ENCODE results near the gene CCND2.

CCND2 gene

DNA sequence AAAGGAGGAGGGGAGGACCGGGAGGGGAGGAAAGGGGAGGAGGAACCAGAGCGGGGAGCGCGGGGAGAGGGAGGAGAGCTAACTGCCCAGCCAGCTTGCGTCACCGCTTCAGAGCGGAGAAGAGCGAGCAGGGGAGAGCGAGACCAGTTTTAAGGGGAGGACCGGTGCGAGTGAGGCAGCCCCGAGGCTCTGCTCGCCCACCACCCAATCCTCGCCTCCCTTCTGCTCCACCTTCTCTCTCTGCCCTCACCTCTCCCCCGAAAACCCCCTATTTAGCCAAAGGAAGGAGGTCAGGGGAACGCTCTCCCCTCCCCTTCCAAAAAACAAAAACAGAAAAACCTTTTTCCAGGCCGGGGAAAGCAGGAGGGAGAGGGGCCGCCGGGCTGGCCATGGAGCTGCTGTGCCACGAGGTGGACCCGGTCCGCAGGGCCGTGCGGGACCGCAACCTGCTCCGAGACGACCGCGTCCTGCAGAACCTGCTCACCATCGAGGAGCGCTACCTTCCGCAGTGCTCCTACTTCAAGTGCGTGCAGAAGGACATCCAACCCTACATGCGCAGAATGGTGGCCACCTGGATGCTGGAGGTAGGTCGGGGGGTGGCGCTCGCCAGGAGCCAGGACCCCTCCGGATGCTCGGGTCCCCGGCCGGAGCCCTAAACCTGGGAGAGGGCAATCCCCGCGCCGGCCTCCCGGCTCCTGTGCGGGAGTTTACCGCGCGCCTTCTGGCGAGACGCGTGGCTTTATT is at the start of gene CCND2:
Gene CCND2, plus strand, starts transcription at position 111 of the 744 bp plus-strand sequence. Its CDS starts 279 bp downstream, at position 390.
- Histone ChIP-seq H3K4me2 (peak within 1 kb of the TSS; percentile 67 to 98 (median 83)), H3K36me3 (no peaks in the 10 kb centered on the region), H3K27ac (no peak within 1 kb of the TSS), H3K27me3 (peaks cover 83 to 99% (median 92%) of the 10 kb centered on the region in 11 experiments), H3K4me1 (peaks cover 46 to 63% (median 53%) of the 10 kb centered on the region in 10 experiments), H3K9me3 (replicated peaks in 1 of 11) (no peaks in the 10 kb centered on the region), H3K4me3 (peak within 1 kb of the TSS; percentile 39 to 65 (median 52)), H3K9ac (peak within 1 kb of the TSS in 7 of 11 experiments; percentile 1 to 55 (median 10); a peak in 9 of 22 replicates), H4K20me1 (peaks cover 0 to 60% (median 43%) of the 10 kb centered on the region in 11 experiments; a peak in 18 of 22 replicates)
- TF ChIP-seq Cebpa-rat (IDR thresholded peaks at IDR 0.05), result no peak

DNA sequence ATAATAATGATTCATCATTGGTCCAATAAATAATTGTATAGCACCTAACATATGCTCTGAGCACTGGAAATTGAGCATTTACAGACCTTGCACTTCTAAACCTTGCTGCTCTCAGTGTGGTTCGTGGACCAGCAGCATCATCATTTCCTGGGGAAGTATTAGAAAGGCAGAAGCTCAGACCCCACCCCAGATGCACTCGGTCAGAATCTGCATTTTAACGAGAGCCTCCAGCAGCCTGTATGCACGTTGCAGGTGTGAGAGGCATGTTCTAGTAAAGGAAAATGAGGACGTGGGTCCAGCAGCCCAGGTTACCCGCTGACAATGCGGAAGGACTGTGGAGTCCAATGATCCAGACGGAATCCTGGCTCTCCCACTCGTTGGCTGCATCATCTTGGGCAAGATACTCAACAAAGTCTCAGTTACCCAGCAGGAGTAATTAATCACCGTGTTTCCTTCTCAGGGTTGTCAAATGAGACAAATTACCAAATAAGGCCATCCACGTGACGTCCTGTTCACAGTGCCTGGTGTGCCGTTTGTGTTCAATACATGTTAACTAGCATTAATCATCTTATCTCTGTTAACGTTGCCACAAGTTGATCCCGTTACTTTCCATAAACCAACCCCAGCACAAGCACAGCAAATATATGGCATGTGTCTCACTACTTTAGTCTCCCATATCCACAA is 49.2 kb upstream of the CCND2 start:
- no peak overlapping the region for H3K27ac ChIP-seq
- H3K27me3 ChIP-seq, result peaks cover 0 to 67% (median 0%) of the 10 kb centered on the region in 11 experiments; a peak in 4 of 22 replicates
- H4K20me1 ChIP-seq, result no peaks in the 10 kb centered on the region
- H3K4me2 ChIP-seq, result peak overlapping the region in 10 of 11 experiments; percentile 1 to 70 (median 42); a peak in 15 of 22 replicates
- no peak for TF ChIP-seq Cebpa-rat (IDR thresholded peaks at IDR 0.05)
- H3K9ac ChIP-seq, result no peak overlapping the region
- H3K36me3 ChIP-seq, result no peaks in the 10 kb centered on the region
- H3K4me3 ChIP-seq, result no peak overlapping the region
- H3K4me1 ChIP-seq, result peaks cover 12 to 27% (median 18%) of the 10 kb centered on the region in 10 experiments; a peak in 18 of 20 replicates
- peaks cover 5 to 18% (median 14%) of the 10 kb centered on the region in 11 experiments; a peak in 17 of 22 replicates for H3K9me3 ChIP-seq (replicated peaks in 1 of 11)

DNA sequence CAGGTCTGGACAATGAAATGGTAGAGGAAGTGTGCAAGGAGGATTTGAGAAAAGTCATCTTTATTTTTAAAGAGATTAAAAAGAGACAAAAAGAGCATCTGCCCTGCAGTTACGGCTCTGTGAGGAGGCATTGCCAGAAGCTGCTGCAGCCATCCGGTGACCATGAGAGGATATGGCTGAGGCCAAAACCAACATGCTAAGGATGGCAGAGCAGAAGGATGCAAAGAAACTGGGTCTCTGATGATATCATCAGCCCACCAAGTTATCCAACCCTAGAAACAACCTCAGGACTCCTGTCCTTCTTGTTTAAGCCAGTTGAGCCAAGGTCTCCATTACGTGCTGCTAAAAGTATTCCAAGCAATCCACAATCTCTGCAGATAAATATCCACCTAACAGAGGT is 48.0 kb upstream of the CCND2 start:
- Histone ChIP-seq H3K27ac (no peak overlapping the region), H3K4me3 (no peak overlapping the region), H3K27me3 (peaks cover 0 to 65% (median 0%) of the 10 kb centered on the region in 11 experiments; a peak in 4 of 22 replicates), H3K4me2 (no peak overlapping the region), H3K36me3 (no peaks in the 10 kb centered on the region), H3K9me3 (replicated peaks in 1 of 11) (peaks cover 5 to 18% (median 14%) of the 10 kb centered on the region in 11 experiments; a peak in 17 of 22 replicates), H4K20me1 (no peaks in the 10 kb centered on the region), H3K9ac (no peak overlapping the region), H3K4me1 (peaks cover 12 to 27% (median 18%) of the 10 kb centered on the region in 10 experiments; a peak in 18 of 20 replicates)
- no peak for TF ChIP-seq Cebpa-rat (IDR thresholded peaks at IDR 0.05)

DNA sequence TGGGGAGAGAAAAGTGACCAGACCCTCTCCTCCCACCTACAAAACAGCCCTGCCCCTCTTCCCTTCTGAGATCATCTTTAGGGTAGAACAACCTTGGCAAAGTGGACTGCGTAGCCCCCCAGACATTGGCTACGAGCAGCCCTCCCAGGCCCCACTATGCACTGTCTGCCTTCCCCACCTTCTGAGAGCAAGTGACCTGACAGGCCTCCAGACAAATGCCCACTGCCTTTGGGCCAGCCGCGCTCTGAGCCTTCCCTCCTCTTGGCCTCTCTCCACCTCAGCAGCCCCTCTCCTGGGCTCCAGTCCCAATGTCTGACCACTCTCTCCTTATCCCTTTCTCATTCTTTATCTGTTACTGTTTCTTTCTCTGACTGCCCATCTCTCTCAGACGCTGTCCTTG is 46.5 kb upstream of the CCND2 start:
- Histone ChIP-seq H4K20me1 (no peaks in the 10 kb centered on the region), H3K9me3 (replicated peaks in 1 of 11) (peaks cover 5 to 14% (median 12%) of the 10 kb centered on the region in 11 experiments; a peak in 17 of 22 replicates), H3K36me3 (no peaks in the 10 kb centered on the region), H3K27me3 (peaks cover 0 to 55% (median 0%) of the 10 kb centered on the region in 11 experiments; a peak in 4 of 22 replicates), H3K9ac (no peak overlapping the region), H3K4me1 (peaks cover 12 to 27% (median 18%) of the 10 kb centered on the region in 10 experiments; a peak in 18 of 20 replicates), H3K27ac (no peak overlapping the region), H3K4me3 (no peak overlapping the region), H3K4me2 (peak overlapping the region in 8 of 11 experiments; percentile 22 to 44 (median 32); a peak in 9 of 22 replicates)
- no peak for TF ChIP-seq Cebpa-rat (IDR thresholded peaks at IDR 0.05)

DNA sequence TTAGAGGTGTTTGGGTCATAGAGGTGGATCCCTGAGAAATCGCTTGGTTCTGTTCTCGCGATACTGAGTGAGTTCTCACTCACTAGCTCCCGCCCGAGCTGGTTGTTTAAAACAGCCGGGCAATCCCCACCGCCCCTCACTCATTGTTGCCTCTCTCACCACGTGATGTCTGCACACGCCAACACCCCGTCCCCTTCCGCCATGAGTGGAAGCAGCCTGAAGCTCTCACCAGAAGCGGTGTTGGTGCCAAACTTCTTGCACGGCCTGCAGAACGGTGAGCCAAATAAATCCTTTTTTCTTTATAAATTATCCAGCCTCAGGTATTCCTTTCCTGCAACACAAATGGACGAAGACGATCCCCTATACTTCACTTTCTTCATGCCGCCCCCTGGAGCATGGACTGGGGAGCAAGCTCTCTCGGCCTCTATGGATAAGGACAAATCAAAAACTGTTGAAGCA is 45.4 kb upstream of the CCND2 start:
- Histone ChIP-seq H3K9me3 (replicated peaks in 1 of 11) (peaks cover 0 to 5% (median 1%) of the 10 kb centered on the region in 11 experiments; a peak in 9 of 22 replicates), H3K4me1 (peaks cover 12 to 26% (median 18%) of the 10 kb centered on the region in 10 experiments; a peak in 18 of 20 replicates), H4K20me1 (no peaks in the 10 kb centered on the region), H3K4me2 (no peak overlapping the region), H3K27ac (no peak overlapping the region), H3K9ac (no peak overlapping the region), H3K36me3 (no peaks in the 10 kb centered on the region), H3K4me3 (no peak overlapping the region), H3K27me3 (peaks cover 0 to 64% (median 0%) of the 10 kb centered on the region in 11 experiments; a peak in 4 of 22 replicates)
- TF ChIP-seq Cebpa-rat (IDR thresholded peaks at IDR 0.05), result no peak

DNA sequence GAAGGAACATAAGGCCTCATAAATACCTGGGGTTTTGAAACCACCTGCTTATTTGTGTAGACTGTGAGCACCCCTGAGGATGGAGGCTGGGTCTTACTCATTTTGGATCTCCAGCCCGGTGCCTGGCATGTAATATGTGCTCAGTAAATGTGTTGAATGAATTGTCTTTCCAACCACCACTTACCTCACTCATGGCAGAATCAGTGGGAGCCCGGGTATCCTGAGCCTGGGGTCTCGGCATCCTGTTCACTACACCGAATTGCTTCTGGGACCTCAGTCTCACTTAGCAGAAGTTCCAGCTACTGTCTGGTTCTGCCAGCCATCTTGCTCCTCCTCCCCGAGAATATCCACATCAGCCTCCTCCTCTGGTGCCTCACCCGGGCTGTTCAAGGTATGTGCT is 43.0 kb upstream of the CCND2 start:
- H3K4me3 ChIP-seq, result no peak overlapping the region
- H3K4me1 ChIP-seq, result peaks cover 7 to 11% (median 9%) of the 10 kb centered on the region in 10 experiments; a peak in 13 of 20 replicates
- TF ChIP-seq Cebpa-rat (IDR thresholded peaks at IDR 0.05), result no peak
- no peak overlapping the region for H3K4me2 ChIP-seq
- H3K27me3 ChIP-seq, result peaks cover 0 to 55% (median 0%) of the 10 kb centered on the region in 11 experiments; a peak in 4 of 22 replicates
- peaks cover 0 to 6% (median 0%) of the 10 kb centered on the region in 11 experiments; a peak in 1 of 22 replicates for H3K9me3 ChIP-seq (replicated peaks in 1 of 11)
- no peak overlapping the region for H3K27ac ChIP-seq
- H4K20me1 ChIP-seq, result no peaks in the 10 kb centered on the region
- H3K9ac ChIP-seq, result no peak overlapping the region
- H3K36me3 ChIP-seq, result no peaks in the 10 kb centered on the region

DNA sequence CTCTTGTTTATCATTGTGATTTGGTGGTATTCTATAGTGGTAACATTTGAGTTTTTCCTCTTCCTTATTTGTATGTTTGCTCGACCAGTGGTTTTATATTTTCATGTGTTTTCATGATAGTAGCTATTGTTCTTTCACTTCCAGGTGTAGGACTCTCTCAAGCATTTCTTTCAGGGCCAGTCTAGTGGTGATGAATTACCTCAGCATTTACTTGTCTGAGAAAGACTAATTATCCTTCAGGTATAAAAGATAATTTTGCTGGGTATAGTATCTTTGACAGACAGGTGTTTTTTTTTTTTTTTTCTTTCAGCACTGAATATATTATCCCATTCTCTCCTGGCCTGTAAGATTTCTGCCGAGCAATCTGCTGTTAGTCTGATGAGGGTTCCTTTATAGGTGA is 35.0 kb upstream of the CCND2 start:
- H3K9me3 ChIP-seq (replicated peaks in 1 of 11), result peaks cover 22 to 48% (median 33%) of the 10 kb centered on the region in 11 experiments

DNA sequence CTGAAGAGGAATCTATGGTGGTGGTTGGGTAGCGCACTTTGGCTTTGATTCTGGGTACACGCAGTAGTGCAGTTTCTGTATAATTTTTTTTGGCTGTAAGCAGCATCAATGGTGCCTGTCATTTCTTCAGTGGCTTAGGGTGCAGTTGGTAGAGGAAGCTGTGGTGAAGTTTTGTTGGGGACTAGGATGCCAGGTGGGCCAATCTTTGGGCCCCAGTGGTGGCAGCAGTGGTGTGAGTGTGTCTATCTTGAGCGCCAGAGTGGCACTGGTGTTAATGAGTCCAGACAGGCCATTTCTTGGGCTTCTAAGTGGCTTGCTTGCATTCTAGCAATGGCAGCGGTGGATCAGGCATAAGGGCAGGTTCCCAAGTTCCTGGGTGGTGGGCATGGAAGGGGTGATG is 33.8 kb upstream of the CCND2 start:
- H3K27me3 ChIP-seq, result peaks cover 0 to 21% (median 0%) of the 10 kb centered on the region in 11 experiments; a peak in 4 of 22 replicates
- TF ChIP-seq Cebpa-rat (IDR thresholded peaks at IDR 0.05), result no peak
- no peak overlapping the region for H3K4me3 ChIP-seq
- peaks cover 22 to 48% (median 33%) of the 10 kb centered on the region in 11 experiments for H3K9me3 ChIP-seq (replicated peaks in 1 of 11)
- no peak overlapping the region for H3K27ac ChIP-seq
- peaks cover 21 to 47% (median 25%) of the 10 kb centered on the region in 10 experiments for H3K4me1 ChIP-seq
- no peak overlapping the region for H3K9ac ChIP-seq
- H3K4me2 ChIP-seq, result peak overlapping the region in 2 of 11 experiments; percentile 46 to 64; a peak in 2 of 22 replicates
- H4K20me1 ChIP-seq, result no peaks in the 10 kb centered on the region
- H3K36me3 ChIP-seq, result no peaks in the 10 kb centered on the region

More for the DNA sequence above, 35.0 kb upstream of the CCND2 start:
- no peak overlapping the region for H3K9ac ChIP-seq
- TF ChIP-seq Cebpa-rat (IDR thresholded peaks at IDR 0.05), result no peak
- H3K4me2 ChIP-seq, result no peak overlapping the region
- H3K27me3 ChIP-seq, result peaks cover 0 to 15% (median 0%) of the 10 kb centered on the region in 11 experiments; a peak in 2 of 22 replicates
- H3K36me3 ChIP-seq, result no peaks in the 10 kb centered on the region
- H3K4me1 ChIP-seq, result peaks cover 14 to 35% (median 18%) of the 10 kb centered on the region in 10 experiments
- H3K27ac ChIP-seq, result no peak overlapping the region
- no peak overlapping the region for H3K4me3 ChIP-seq
- no peaks in the 10 kb centered on the region for H4K20me1 ChIP-seq

All from BLaER1 treated with 17β-estradiol and CSF1 and Interleukin-3, amounts not matched to agents 10 nM and 100 nM (cell line).